ENCODE results near the gene ROR2.

Gene ROR2

DNA sequence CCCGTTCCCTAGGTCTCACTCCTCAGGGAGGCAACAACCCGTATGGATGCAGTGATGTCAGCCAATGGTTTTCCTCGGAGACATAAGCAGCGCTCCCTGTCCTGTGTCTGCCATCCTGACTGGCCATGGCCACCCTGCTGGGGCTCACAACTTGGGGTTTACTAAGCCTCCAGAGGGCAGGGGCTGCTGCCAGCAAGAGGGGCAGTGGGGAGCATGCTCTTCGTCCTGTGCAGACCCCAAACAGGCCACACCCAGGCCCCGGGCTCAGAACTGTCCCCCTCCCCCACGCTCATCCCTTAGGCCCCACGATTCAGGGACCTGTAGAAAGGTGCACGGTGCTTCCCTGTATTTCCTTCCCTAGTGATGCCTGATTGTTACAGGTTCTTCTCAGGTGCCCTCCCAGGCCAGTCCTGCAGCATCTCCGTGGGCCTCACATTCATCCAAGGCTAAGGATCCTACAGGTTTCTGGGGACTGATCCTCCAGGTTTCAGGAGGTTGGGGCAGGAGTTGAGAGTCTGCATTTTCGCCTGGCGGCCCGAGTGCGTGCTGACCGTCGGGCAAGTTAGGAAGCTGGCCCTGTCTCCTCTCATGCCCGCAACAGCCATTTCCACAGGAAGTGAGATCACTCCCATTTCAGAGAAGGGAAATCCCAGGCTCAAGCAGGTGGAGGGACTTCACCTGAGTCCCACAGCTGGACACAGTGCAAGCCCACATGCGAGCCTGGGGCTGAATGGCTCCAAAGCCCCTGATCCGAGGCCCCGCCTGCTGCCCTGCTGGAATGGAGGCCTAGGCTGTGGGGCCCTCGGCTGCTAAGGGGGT is 217.6 kb downstream of the ROR2 start:
- no peak for DNase-seq

DNA sequence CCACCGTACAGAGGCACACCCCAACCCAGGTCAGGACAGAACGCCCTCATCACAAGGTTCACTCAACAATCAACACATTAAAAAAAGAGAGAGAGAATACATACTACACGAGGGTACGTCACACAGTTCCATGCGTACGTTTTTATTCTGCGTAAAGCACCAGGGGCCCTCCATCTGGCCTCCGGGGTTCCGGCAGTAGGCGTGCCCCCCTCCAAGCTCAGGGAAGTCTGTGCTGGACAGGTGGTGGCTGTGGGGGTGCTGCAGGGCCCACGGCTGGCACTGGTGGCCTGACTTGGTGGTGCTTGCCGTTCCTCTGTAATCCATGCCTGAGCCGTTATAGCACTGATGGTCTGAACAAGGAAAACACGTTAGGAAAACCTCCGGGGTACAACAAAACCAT is 219.2 kb downstream of the ROR2 start:
- no peak for DNase-seq

GRCh38 chr9:91729558-91729842 is 220.5 kb downstream of the ROR2 start:
- DNase-seq, result no peak

DNA sequence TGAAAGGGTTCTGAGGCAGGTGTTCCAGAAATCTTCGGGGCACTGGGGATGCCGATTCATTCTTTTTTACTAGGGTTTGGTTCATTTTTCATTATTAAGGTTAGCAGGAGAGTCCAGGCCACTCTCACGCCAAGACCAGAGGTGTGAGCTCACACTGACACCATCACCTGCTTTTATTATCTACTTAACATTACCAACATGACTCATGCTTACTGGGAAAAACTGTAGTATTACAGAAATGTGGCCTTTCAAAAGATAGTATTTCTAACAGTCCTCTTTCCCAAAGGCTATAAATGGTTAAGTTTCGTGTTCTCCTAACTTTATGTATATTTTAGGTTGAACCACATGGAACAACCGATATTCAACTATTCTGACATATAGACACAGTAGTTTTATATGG is 222.1 kb downstream of the ROR2 start:
- no peak for DNase-seq

DNA sequence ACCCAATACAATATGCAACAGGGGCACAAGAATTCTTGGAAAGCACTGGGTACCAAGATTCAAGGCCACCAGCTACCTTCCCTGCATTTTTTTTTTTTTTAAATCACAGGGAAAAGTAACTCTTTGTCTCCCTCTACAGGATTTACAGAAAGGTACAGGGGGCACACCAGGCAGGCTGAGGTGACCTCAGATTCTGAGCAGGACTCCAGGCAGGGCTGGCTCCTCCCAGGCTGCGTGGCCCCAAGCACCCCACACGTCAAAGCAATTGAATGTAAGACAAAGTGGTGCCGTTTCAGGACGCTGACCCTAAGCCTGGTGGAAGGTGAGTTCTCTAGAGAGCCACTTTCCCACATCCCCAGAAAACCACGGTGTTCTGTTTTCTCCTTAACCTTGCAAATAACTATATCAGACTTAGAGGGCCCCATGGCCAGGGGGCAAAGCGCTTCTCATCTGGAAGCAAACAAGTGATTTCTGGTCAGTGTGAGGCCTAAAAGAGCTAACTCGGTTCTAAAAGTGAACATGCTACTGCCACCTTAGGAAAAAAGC is 222.6 kb downstream of the ROR2 start:
- DNase-seq, result peak; percentile 8

- DNase-seq, result no peak
These were observed 223.5 kb downstream of the ROR2 start for GRCh38 chr9:91726406-91727100.

GRCh38 chr9:91725651-91726050 is 224.4 kb downstream of the ROR2 start:
- no peak for DNase-seq

- DNase-seq, result no peak
These were observed 225.2 kb downstream of the ROR2 start for GRCh38 chr9:91724609-91725505.

DNA sequence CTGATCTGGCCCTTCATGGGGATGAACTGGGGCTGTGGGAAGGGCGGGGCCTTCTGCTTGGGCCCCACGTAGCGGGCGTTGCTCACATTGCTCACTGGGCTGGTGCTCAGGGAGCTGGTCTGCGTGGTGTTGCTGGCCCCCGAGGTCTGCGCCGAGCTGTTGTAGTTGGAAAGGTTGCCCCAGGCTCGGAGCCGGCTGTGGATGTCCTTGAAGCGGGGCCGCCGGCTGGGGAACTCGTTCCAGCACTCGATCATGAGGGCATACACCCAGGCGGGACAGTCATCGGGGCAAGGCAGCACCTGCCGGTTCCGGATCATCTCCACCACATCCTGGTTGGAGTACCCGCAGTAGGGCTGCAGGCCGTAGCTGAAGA is 226.0 kb downstream of the ROR2 start:
- DNase-seq, result no peak

GRCh38 chr9:91723420-91724067 is 226.5 kb downstream of the ROR2 start:
- DNase-seq, result no peak

GRCh38 chr9:91720751-91721705 is 229.0 kb downstream of the ROR2 start:
- DNase-seq, result no peak

DNA sequence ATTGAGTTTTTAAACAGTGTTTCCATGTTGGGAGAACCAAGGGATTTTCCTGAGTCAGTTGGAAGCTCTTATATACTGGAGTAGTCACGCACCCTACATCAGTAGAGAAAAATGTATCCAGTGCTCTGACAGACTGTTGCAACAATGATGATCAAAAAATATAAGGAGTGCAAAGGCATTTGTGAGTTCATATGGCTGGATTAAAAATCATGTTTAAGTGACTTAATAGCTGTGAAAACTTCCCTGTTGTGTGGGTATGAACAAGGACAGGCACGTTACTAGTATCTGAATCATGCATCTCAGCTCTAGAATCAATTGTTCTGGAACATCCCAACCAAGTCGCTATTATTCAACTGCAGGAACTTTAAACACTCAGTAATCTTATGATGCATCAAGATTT is 229.7 kb downstream of the ROR2 start:
- no peak for DNase-seq

DNA sequence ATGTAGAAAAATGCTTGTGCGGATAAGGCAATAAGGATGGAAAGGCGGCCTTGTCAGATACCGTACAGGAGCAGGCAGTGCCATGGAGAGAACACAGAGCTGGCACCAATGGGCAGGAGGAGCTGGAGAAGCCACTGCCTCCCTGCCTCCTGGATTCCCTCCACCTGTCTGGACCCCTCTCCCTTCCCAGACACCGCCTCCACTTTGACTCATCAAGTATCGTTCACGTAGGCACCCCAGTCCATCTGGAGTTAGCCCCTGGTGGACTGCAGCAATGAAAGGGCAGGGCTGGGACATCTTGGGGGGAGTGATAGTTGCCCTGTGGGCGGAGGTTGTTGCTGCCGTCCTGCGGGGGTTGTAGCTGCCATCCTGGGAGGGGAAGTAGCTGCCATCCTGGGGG is 232.0 kb downstream of the ROR2 start:
- DNase-seq, result no peak

- DNase-seq, result no peak
These were observed 233.2 kb downstream of the ROR2 start for GRCh38 chr9:91716815-91717214.

GRCh38 chr9:91716239-91716638 is 233.8 kb downstream of the ROR2 start:
- no peak for DNase-seq

- DNase-seq, result no peak
These were observed 235.0 kb downstream of the ROR2 start for GRCh38 chr9:91714874-91715615.

GRCh38 chr9:91714020-91714806 is 235.8 kb downstream of the ROR2 start:
- no peak for DNase-seq

- DNase-seq, result no peak
These were observed 237.2 kb downstream of the ROR2 start for GRCh38 chr9:91712811-91713210.

DNA sequence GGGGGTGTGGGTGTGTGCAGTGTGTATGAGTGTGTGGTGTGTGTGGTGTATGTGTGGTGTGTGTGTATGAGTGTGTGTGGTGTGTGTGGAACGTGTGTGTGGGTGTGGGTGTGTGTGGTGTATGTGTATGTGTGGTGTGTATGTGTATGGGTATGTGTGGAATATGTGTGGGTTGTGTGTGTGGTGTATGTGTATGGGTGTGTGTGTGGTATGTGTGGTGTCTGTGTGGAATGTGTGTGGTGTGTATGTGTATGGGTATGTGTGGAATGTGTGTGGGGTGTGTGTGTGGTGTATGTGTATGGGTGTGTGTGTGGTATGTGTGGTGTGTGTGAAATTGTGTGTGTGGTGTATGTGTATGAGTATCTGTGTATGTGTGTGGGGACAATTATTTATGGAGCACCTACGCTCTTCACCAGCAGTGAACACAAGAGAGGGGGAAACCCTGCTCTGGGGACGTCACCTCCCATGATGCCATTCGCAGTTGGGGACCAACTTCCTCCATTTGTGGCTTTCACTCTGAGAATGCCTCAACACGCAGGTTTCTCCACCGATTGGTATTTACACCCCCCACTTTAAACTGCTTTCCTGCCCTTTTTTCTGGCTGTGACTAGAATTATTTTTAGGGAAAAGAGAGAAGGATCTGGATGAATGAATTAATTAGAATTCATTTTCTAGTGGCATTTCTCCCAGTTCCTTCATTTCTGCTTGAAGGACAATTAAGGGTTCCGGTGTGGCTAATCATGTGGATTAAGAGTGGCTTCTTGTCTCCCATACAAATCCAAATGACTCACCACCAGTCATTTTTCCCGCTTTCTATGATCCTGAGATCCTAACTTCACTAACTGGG is 238.1 kb downstream of the ROR2 start:
- DNase-seq, result peak; percentile 14

Data from activated CD4-positive, alpha-beta T cell treated with anti-CD3 and anti-CD28 coated beads, Interleukin-2, amount 50 U/mL, for 1 hour (primary cell).